Esophagus (tissue), 2 donors: ENCODE results near the gene KDM5A. TPM values are rescaled to one million over a fixed set of nuclear protein-coding genes. Genes with fewer than 3 reads are reported as not detected.
"Not testable (repeated sequence)": the region's sequence is repeated elsewhere in the genome, so short reads cannot be mapped to it uniquely, and the experiment has no call there.

Source experiments
- H3K27ac ChIP-seq, 2 donors: one replicate each; pipeline ENCODE4 v1.5.1; 2013; ENCODE audit warnings: low read depth in 2 of 2, mild to moderate bottlenecking in 2 of 2, inconsistent platforms in 1 of 2, low read length in 1 of 2, moderate library complexity in 1 of 2
- H3K27me3 ChIP-seq, 2 donors: one replicate each; pipeline ENCODE4 v1.6.1; 2013; ENCODE audit warnings: low read length in 2 of 2, control low read depth in 1 of 2, mild to moderate bottlenecking in 1 of 2; ENCODE audit not compliant: insufficient read depth in 2 of 2, control insufficient read depth in 1 of 2
- H3K36me3 ChIP-seq, 2 donors: one replicate each; pipeline ENCODE4 v1.6.1; 2013; ENCODE audit warnings: low read length in 1 of 2; ENCODE audit not compliant: control insufficient read depth in 2 of 2, insufficient read depth in 2 of 2
- H3K4me1 ChIP-seq, 2 donors: one replicate each; pipeline ENCODE4 v1.6.1; 2013; ENCODE audit warnings: low read length in 1 of 2; ENCODE audit not compliant: control insufficient read depth in 2 of 2, insufficient read depth in 2 of 2
- H3K4me3 ChIP-seq, 2 donors: one replicate each; pipeline ENCODE4 v1.5.1; 2013; ENCODE audit warnings: low read length in 2 of 2, mild to moderate bottlenecking in 2 of 2, low read depth in 1 of 2, moderate library complexity in 1 of 2
- H3K9me3 ChIP-seq, 2 donors: one replicate each; pipeline ENCODE4 v1.6.1; 2013; ENCODE audit warnings: mild to moderate bottlenecking in 2 of 2, low read depth in 1 of 2, low read length in 1 of 2, moderate library complexity in 1 of 2; ENCODE audit not compliant: control insufficient read depth in 2 of 2, insufficient read depth in 1 of 2
- WGBS, 2 donors: extraction: QIAGEN DNeasy Blood & Tissue Kit; methylation state at CpG; one replicate each; pipeline ENCODE4 v1.1.7; 2013; 5-methylcytosine and 5-hydroxymethylcytosine counted together
- polyA plus RNA-seq, 2 donors: library from polyadenylated mRNA; stranded (reverse); fragments of 200-250 nt; gene quantifications; one replicate each; pipeline ENCODE4 v1.2.3, GENCODE V29; 2013
- donor health status: healthy with polysubstance abuse.
- donor health status: Bipolar disorder and iron deficiency.

Gene KDM5A
- polyA plus RNA-seq, 2 donors: 6.6 to 6.8 TPM

- not testable (repeated sequence) for H3K4me3 ChIP-seq, H3K9me3 ChIP-seq, H3K36me3 ChIP-seq, H3K4me1 ChIP-seq, H3K27me3 ChIP-seq
- peak overlapping the region in 1 of 2 donors; percentile 68 for H3K27ac ChIP-seq
- 79 to 89% methylated on average over 7 of the region's 7 CpGs for WGBS, 2 donors
These were observed 46.1 kb downstream of the KDM5A start for GRCh38 chr12:343036-343435.

DNA sequence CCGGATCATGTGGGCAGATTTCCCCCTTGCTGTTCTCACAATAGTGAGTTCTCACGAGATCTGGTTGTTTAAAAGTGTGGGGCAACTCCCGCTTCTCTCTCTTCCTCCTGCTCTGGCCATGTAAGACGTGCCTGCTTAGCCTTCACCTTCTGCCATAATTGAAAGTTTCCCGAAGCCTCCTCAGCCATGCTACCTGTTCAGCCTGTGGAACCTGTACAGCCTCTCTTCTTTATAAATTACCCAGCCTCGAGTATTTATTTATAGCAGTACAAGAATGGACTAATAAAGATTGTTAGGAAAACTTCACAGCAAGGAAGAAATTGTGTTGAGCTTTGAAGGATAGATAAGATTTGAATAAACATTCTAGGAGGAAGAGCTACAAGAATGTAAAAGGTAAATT lies 52.1 kb downstream of the KDM5A start:
- H3K4me3 ChIP-seq: no peak overlapping the region
- H3K9me3 ChIP-seq: no peaks in the 10 kb centered on the region
- H3K27me3 ChIP-seq: no peaks in the 10 kb centered on the region
- peak overlapping the region in 1 of 2 donors; percentile 61 for H3K27ac ChIP-seq
- 80 to 81% methylated on average over 6 of the region's 6 CpGs for WGBS, 2 donors
- H3K36me3 ChIP-seq: peaks cover 6 to 8% of the 10 kb centered on the region in 2 donors
- H3K4me1 ChIP-seq: no peaks in the 10 kb centered on the region

GRCh38 chr12:334125-334524 lies 55.0 kb downstream of the KDM5A start:
- WGBS, 2 donors: 86 to 93% methylated on average over 1 of the region's 1 CpG
- Histone ChIP-seq H3K9me3 (no peaks in the 10 kb centered on the region), H3K27ac (no peak overlapping the region), H3K4me1 (no peaks in the 10 kb centered on the region), H3K27me3 (no peaks in the 10 kb centered on the region), H3K4me3 (no peak overlapping the region), H3K36me3 (peaks cover 6 to 10% of the 10 kb centered on the region in 2 donors)

DNA sequence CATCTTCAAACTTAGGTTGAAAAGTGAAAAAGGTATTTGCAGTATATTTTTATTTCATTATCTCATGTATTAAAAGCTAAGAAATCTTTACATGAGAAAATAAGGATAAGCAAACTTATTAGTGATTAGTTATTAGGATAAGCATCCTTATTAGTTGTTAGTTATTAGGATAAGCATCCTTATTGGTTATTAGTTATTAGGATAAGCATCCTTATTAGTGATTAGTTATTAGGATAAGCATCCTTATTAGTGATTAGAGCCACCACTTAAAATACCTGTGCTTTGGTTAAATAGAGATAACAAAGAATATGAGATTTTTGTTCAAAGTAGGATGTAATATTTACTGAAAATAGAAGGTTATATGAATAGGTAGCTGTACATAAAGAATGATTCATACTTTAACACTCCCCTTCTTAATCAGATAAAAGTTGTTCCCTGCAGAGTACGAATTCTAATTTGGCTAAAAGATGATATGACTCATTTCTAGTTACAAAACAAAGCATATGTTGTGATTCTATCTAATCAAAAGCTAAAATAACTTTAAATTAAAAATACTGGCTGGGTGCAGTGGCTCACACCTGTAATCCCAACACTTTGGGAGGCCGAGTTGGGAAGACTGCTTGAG lies 56.4 kb downstream of the KDM5A start:
- H3K27me3 ChIP-seq: no peaks in the 10 kb centered on the region
- no peak overlapping the region for H3K4me3 ChIP-seq
- H3K36me3 ChIP-seq: peaks cover 8 to 14% of the 10 kb centered on the region in 2 donors
- no peaks in the 10 kb centered on the region for H3K4me1 ChIP-seq
- H3K27ac ChIP-seq: no peak overlapping the region
- no peaks in the 10 kb centered on the region for H3K9me3 ChIP-seq
- 61 to 75% methylated on average over 2 of the region's 2 CpGs for WGBS, 2 donors

- Histone ChIP-seq H3K36me3 (peaks cover 8 to 14% of the 10 kb centered on the region in 2 donors), H3K9me3 (no peaks in the 10 kb centered on the region), H3K4me3 (no peak overlapping the region), H3K27ac (no peak overlapping the region), H3K4me1 (no peaks in the 10 kb centered on the region), H3K27me3 (no peaks in the 10 kb centered on the region)
- WGBS, 2 donors: 89 to 97% methylated on average over 1 of the region's 1 CpG
These were observed 57.8 kb downstream of the KDM5A start for GRCh38 chr12:331287-331686.

- 88 to 91% methylated on average over 6 of the region's 6 CpGs for WGBS, 2 donors
- Histone ChIP-seq H3K36me3 (peaks cover 5 to 10% of the 10 kb centered on the region in 2 donors), H3K4me1 (no peaks in the 10 kb centered on the region), H3K9me3 (no peaks in the 10 kb centered on the region), H3K27ac (no peak overlapping the region), H3K27me3 (no peaks in the 10 kb centered on the region), H3K4me3 (no peak overlapping the region)
These were observed 63.2 kb downstream of the KDM5A start for GRCh38 chr12:325906-326305.

DNA sequence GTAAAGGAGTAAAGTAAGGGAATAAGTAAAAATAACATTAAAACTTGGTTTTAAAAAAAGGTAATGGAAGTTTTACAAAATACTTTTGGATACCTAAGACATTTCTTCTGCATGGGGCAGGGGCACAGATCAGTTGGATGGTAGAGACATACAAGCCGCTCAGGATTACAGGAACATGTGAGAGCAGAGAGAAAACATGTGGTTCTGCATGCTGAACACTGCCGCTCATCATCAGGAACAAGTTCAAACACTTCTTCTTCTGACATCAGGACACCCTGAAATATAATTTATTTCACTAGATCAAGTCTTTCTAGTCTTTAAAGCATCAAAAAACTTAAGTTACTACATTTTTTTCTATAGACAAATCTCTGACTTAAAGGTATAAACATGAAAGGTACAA lies 65.6 kb downstream of the KDM5A start:
- 64 to 79% methylated on average over 2 of the region's 2 CpGs for WGBS, 2 donors
- Histone ChIP-seq H3K4me1 (no peaks in the 10 kb centered on the region), H3K4me3 (no peak overlapping the region), H3K36me3 (peaks cover 6 to 10% of the 10 kb centered on the region in 2 donors), H3K27ac (no peak overlapping the region), H3K27me3 (no peaks in the 10 kb centered on the region), H3K9me3 (no peaks in the 10 kb centered on the region)

DNA sequence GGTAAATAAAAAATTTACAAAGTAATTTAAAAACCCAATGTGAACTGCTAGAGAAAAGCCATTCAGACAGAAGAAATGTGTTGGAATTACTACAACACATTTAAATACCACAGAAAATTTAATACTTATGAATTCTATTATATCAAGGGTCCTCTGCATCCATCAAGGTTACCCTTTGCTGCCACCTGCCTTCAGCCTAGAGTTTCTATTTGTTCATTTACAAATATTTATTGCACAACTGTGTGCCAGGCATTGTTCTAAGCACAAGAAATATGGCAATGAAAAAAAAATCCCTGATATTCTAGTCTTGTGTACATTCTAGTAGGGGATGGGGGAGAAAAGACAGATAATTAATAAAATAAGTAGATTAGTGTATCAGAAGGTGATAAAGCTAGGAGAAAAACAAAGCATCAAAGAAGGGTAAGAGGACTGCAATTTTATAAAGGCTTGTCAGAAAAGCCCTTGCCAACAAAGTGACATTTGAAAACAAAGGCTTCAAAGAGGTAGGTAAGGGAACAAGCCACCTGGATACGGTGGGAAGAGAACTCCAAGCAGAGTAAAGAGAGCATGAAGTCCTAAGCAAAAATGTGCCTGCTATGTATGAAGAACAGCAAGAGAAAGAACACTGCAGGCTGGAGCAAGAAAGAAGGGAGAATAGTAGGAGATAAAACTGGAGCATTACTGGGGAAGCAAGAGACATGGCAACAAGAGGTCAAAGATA lies 67.4 kb downstream of the KDM5A start:
- Histone ChIP-seq H3K4me3 (no peak overlapping the region), H3K36me3 (peaks cover 15 to 16% of the 10 kb centered on the region in 2 donors), H3K9me3 (no peaks in the 10 kb centered on the region), H3K27me3 (no peaks in the 10 kb centered on the region), H3K4me1 (no peaks in the 10 kb centered on the region), H3K27ac (no peak overlapping the region)
- 56 to 69% methylated on average over 1 of the region's 1 CpG for WGBS, 2 donors

- 69 to 73% methylated on average over 9 of the region's 9 CpGs for WGBS, 2 donors
- Histone ChIP-seq H3K36me3 (peaks cover 15 to 18% of the 10 kb centered on the region in 2 donors), H3K4me3 (no peak overlapping the region), H3K4me1 (no peaks in the 10 kb centered on the region), H3K9me3 (no peaks in the 10 kb centered on the region), H3K27ac (no peak overlapping the region), H3K27me3 (no peaks in the 10 kb centered on the region)
These were observed 70.2 kb downstream of the KDM5A start for GRCh38 chr12:318759-319515.
